ENCODE results near the gene PRAMEF20. TPM values are rescaled to one million over a fixed set of nuclear protein-coding genes. Genes with fewer than 3 reads are reported as not detected.
"Not testable (repeated sequence)": the region's sequence is repeated elsewhere in the genome, so short reads cannot be mapped to it uniquely, and the experiment has no call there.

Gene PRAMEF20
- total RNA-seq, 4 donors from 2014 or later = not detected

DNA sequence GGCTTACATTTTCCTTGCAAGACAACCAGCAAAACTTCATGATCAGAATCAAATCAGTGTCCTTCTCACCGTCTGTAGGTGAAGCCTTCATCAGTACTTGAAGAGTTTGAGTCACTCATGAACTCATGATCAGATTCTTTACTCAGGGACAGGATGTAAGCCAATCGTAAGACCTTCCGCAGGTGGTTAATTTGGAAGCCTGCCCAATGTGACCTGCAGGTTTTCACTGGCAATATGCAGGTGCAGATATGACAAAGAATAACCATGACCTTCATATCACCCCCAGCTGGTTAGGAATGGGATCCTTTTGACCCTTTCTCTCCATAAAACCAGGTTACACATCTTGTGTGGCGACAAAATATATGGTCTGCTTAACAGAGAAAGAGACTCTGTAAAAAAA lies 2.4 kb upstream of the PRAMEF20 start:
- DNase-seq (no peak), ATAC-seq (no peak)
- TF ChIP-seq, protein P1, sequence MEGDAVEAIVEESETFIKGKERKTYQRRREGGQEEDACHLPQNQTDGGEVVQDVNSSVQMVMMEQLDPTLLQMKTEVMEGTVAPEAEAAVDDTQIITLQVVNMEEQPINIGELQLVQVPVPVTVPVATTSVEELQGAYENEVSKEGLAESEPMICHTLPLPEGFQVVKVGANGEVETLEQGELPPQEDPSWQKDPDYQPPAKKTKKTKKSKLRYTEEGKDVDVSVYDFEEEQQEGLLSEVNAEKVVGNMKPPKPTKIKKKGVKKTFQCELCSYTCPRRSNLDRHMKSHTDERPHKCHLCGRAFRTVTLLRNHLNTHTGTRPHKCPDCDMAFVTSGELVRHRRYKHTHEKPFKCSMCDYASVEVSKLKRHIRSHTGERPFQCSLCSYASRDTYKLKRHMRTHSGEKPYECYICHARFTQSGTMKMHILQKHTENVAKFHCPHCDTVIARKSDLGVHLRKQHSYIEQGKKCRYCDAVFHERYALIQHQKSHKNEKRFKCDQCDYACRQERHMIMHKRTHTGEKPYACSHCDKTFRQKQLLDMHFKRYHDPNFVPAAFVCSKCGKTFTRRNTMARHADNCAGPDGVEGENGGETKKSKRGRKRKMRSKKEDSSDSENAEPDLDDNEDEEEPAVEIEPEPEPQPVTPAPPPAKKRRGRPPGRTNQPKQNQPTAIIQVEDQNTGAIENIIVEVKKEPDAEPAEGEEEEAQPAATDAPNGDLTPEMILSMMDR (IDR thresholded peaks at IDR 0.05 in 4 of 5, conservative IDR thresholded peaks at IDR 0.05 in 1 of 5) = no peak
- TF ChIP-seq POLR2A (IDR thresholded peaks at IDR 0.05) = no peak

DNA sequence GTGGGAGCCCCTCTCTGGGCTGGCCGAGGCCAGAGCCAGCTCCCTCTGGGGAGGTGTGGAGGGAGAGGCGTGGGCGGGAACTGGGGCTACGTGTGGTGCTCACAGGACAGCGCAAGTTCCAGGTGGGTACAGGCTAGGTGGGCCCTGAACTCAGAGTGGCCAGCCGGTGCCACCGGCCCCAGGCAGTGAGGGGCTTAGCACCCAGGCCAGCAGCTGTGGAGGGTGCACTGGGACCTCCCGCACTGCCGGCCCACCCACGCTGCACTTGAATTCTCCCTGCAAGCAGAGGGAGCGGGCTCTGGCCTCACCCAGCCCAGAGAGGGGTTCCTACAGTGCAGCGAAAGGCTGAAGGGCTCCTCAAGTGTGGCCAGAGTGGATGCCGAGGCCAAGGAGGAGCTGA lies 20.2 kb downstream of the PRAMEF20 start:
- ATAC-seq = no peak

More for the DNA sequence above, 2.4 kb upstream of the PRAMEF20 start:
- Histone ChIP-seq H3K27ac (no peak overlapping the region), H3K9me3 (no peaks in the 10 kb centered on the region), H3K4me3 (no peak overlapping the region), H3K4me1 (no peaks in the 10 kb centered on the region), H3K27me3 (no peaks in the 10 kb centered on the region), H3K36me3 (no peaks in the 10 kb centered on the region)
- in situ Hi-C loops (cut with MboI; ENCODE audit: low sequenced_read_pairs in 4 of 4) = no loop called here
- intact Hi-C loops (cut with DNase I; ENCODE audit: low total_unique reads) = no loop called here

GRCh38 chr1:13432251-13432650 lies 22.0 kb downstream of the PRAMEF20 start:
- ATAC-seq (peak in 1 of 2 donors; percentile 13), DNase-seq (no peak)
- TF ChIP-seq POLR2A (IDR thresholded peaks at IDR 0.05) = no peak
- TF ChIP-seq, protein P1 (IDR thresholded peaks at IDR 0.05 in 4 of 5, conservative IDR thresholded peaks at IDR 0.05 in 1 of 5) = no peak
- no peaks in the 10 kb centered on the region for H3K9me3 ChIP-seq
- no peak overlapping the region for H3K4me3 ChIP-seq
- H3K27ac ChIP-seq = no peak overlapping the region
- in situ Hi-C loops (cut with MboI; ENCODE audit: low sequenced_read_pairs in 4 of 4) (no loop called here), intact Hi-C loops (cut with DNase I; ENCODE audit: low total_unique reads) (no loop called here)
- no peaks in the 10 kb centered on the region for H3K36me3 ChIP-seq
- no peaks in the 10 kb centered on the region for H3K27me3 ChIP-seq
- H3K4me1 ChIP-seq = peaks cover 8 to 21% of the 10 kb centered on the region in 2 donors

More for the DNA sequence above, 20.2 kb downstream of the PRAMEF20 start:
- peaks cover 8 to 19% of the 10 kb centered on the region in 2 donors for H3K4me1 ChIP-seq
- in situ Hi-C loops (cut with MboI; ENCODE audit: low sequenced_read_pairs in 4 of 4) = no loop called here
- intact Hi-C loops (cut with DNase I; ENCODE audit: low total_unique reads) = no loop called here
- TF ChIP-seq POLR2A (IDR thresholded peaks at IDR 0.05) = no peak
- TF ChIP-seq, protein P1 (IDR thresholded peaks at IDR 0.05 in 4 of 5, conservative IDR thresholded peaks at IDR 0.05 in 1 of 5) = no peak
- no peak for DNase-seq
- H3K27ac ChIP-seq = no peak overlapping the region
- no peak overlapping the region for H3K4me3 ChIP-seq
- no peaks in the 10 kb centered on the region for H3K27me3 ChIP-seq
- no peaks in the 10 kb centered on the region for H3K36me3 ChIP-seq
- H3K9me3 ChIP-seq = no peaks in the 10 kb centered on the region

DNA sequence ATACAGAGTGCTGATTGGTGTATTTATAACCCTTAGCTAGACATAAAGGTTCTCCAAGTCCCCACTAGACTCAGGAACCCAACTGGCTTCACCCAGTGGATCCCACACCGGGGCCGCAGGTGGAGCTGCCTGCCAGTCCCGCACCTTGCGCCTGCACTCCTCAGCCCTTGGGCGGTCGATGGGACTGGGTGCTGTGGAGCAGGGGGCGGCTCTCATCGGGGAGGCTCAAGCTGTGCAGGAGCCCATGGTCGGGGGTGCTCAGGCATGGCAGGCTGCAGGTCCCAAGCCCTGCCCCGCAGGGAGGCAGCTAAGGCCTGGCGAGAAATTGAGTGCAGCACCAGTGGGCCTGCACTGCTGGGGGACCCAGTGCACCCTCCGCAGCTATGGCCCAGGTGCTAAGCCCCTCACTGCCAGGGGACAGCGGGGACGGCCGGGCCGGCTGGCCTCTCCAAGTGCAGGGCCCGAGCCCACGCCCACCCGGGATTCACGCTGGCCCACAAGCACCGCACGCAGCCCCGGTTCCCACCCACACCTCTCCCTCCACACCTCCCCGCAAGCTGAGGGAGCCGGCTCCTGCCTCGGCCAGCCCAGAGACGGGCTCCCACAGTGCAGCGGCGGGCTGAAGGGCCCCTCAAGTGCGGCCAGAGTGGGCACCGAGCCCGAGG lies 23.6 kb downstream of the PRAMEF20 start:
- DNase-seq; H3K4me3 ChIP-seq; H3K36me3 ChIP-seq; H3K27ac ChIP-seq; H3K27me3 ChIP-seq; ATAC-seq; intact Hi-C loops (cut with DNase I; ENCODE audit: low total_unique reads); H3K9me3 ChIP-seq; in situ Hi-C loops (cut with MboI; ENCODE audit: low sequenced_read_pairs in 4 of 4): not testable (repeated sequence)
- peaks cover 8 to 21% of the 10 kb centered on the region in 2 donors for H3K4me1 ChIP-seq

DNA sequence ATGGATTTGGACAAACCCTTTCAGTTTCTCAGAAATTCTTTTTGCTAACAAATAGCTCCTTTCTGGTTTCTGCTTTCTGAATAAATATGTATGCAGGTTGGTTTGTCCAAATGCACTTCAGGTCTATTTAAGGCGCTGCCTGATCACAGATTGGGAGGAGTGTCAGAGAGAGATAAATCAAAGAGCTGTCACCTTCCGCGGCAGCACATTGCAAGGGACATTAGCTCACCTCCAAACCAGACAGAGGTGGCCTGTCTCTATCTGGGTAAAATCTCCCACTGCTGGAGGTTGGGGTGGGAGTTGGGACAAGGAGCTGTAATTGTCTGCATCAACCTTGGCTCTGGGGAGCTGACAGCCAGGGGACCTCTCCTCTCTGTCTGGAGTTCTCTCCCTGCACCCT lies 25.2 kb downstream of the PRAMEF20 start:
- TF ChIP-seq, protein P1 (IDR thresholded peaks at IDR 0.05 in 4 of 5, conservative IDR thresholded peaks at IDR 0.05 in 1 of 5) = no peak
- no peak for TF ChIP-seq POLR2A (IDR thresholded peaks at IDR 0.05)
- H3K4me3 ChIP-seq = no peak overlapping the region
- peaks cover 8 to 21% of the 10 kb centered on the region in 2 donors for H3K4me1 ChIP-seq
- H3K27me3 ChIP-seq = no peaks in the 10 kb centered on the region
- H3K9me3 ChIP-seq = no peaks in the 10 kb centered on the region
- intact Hi-C loops (cut with DNase I; ENCODE audit: low total_unique reads) = no loop called here
- in situ Hi-C loops (cut with MboI; ENCODE audit: low sequenced_read_pairs in 4 of 4) = no loop called here
- H3K27ac ChIP-seq = no peak overlapping the region
- ATAC-seq (peak; percentile 68 to 82), DNase-seq (no peak)
- no peaks in the 10 kb centered on the region for H3K36me3 ChIP-seq

- DNase-seq; H3K36me3 ChIP-seq; H3K27ac ChIP-seq; intact Hi-C loops (cut with DNase I; ENCODE audit: low total_unique reads); H3K9me3 ChIP-seq; ATAC-seq; H3K4me3 ChIP-seq; H3K4me1 ChIP-seq; H3K27me3 ChIP-seq; in situ Hi-C loops (cut with MboI; ENCODE audit: low sequenced_read_pairs in 4 of 4): not testable (repeated sequence)
Observed at GRCh38 chr1:13439104-13439783, 29.0 kb downstream of the PRAMEF20 start.

All from gastrocnemius medialis (tissue), 4 donors.